Suprapubic skin (tissue), 4 donors: ENCODE data around the gene ATF6B.

ENCODE experiments used
- EP300 ChIP-seq: sonication (generic); formaldehyde crosslinking; IDR thresholded peaks from one replicate; pipeline ENCODE4 v1.6.1; 2017; ENCODE audit warnings: antibody characterized with exemption
- POLR2A ChIP-seq, 2 donors: fragments of 450-650 bp; IDR thresholded peaks; one replicate each; pipeline ENCODE4 v1.6.1; 2017; ENCODE audit warnings: antibody characterized with exemption in 2 of 2, mild to moderate bottlenecking in 2 of 2, moderate library complexity in 2 of 2
- POLR2AphosphoS5 ChIP-seq, 3 donors: sonication (generic); formaldehyde crosslinking; IDR thresholded peaks; one replicate each; pipeline ENCODE4 v1.6.1; 2017; ENCODE audit warnings: antibody characterized with exemption in 3 of 3
- TF ChIP-seq, protein P1 (sequence below), 2 donors: fragments of 200-600 bp in 1 of 2; fragments of 450-650 bp in 1 of 2; sonication (generic) in 1 of 2; IDR thresholded peaks; one replicate each; pipeline ENCODE4 v1.5.1; 2016 to 2019; ENCODE audit warnings: antibody characterized with exemption in 2 of 2, mild to moderate bottlenecking in 1 of 2, moderate library complexity in 1 of 2

- TF ChIP-seq, protein P1, sequence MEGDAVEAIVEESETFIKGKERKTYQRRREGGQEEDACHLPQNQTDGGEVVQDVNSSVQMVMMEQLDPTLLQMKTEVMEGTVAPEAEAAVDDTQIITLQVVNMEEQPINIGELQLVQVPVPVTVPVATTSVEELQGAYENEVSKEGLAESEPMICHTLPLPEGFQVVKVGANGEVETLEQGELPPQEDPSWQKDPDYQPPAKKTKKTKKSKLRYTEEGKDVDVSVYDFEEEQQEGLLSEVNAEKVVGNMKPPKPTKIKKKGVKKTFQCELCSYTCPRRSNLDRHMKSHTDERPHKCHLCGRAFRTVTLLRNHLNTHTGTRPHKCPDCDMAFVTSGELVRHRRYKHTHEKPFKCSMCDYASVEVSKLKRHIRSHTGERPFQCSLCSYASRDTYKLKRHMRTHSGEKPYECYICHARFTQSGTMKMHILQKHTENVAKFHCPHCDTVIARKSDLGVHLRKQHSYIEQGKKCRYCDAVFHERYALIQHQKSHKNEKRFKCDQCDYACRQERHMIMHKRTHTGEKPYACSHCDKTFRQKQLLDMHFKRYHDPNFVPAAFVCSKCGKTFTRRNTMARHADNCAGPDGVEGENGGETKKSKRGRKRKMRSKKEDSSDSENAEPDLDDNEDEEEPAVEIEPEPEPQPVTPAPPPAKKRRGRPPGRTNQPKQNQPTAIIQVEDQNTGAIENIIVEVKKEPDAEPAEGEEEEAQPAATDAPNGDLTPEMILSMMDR (IDR thresholded peaks at IDR 0.05): no peak
- TF ChIP-seq EP300: no peak
- no peak for TF ChIP-seq POLR2A (IDR thresholded peaks at IDR 0.05)
- no peak for TF ChIP-seq POLR2AphosphoS5 (IDR thresholded peaks at IDR 0.05)
These were observed 22.2 kb upstream of the ATF6B start for GRCh38 chr6:32149932-32150870.
